Brain pericyte (primary cell): ENCODE results near the gene ECM1.

Experiments used
- DNase-seq: peaks from one replicate; pipeline ENCODE4 v3.0.0-alpha.2; 2012; ENCODE audit warnings: low read depth, low spot score

Gene ECM1

GRCh38 chr1:150507912-150508864 is at the start of gene ECM1:
TSS of gene ECM1 (plus strand) at chr1:150508109. CDS start at chr1:150508210, 101 bp downstream.
- DNase-seq: no peak

- DNase-seq: no peak
Measured at GRCh38 chr1:150464422-150464826, 43.5 kb upstream of the ECM1 start.

GRCh38 chr1:150466964-150467363 is 40.9 kb upstream of the ECM1 start:
- DNase-seq: no peak

- no peak for DNase-seq
Measured at GRCh38 chr1:150469291-150469690, 38.6 kb upstream of the ECM1 start.

GRCh38 chr1:150472601-150473200 is 35.2 kb upstream of the ECM1 start:
- no peak for DNase-seq

- DNase-seq: no peak
Measured at GRCh38 chr1:150473659-150474058, 34.2 kb upstream of the ECM1 start.

GRCh38 chr1:150474869-150475268 is 33.0 kb upstream of the ECM1 start:
- DNase-seq: no peak

GRCh38 chr1:150476754-150477153 is 31.2 kb upstream of the ECM1 start:
- no peak for DNase-seq

- no peak for DNase-seq
Measured at GRCh38 chr1:150477320-150477719, 30.6 kb upstream of the ECM1 start.

GRCh38 chr1:150477733-150478132 is 30.2 kb upstream of the ECM1 start:
- DNase-seq: no peak

- no peak for DNase-seq
Measured at GRCh38 chr1:150479370-150479769, 28.5 kb upstream of the ECM1 start.

- no peak for DNase-seq
Measured at GRCh38 chr1:150479927-150480352, 28.0 kb upstream of the ECM1 start.

- no peak for DNase-seq
Measured at GRCh38 chr1:150484431-150484830, 23.5 kb upstream of the ECM1 start.

- no peak for DNase-seq
Measured at GRCh38 chr1:150484861-150485260, 23.0 kb upstream of the ECM1 start.

- peak; percentile 90 for DNase-seq
Measured at GRCh38 chr1:150486966-150487762, 20.7 kb upstream of the ECM1 start, which contains the start of gene TARS2. TSS of gene TARS2 (plus strand) at chr1:150487419. CDS start at chr1:150487451, 32 bp downstream.

- no peak for DNase-seq
Measured at GRCh38 chr1:150487763-150488115, 20.2 kb upstream of the ECM1 start.

- no peak for DNase-seq
Measured at GRCh38 chr1:150493175-150493574, 14.7 kb upstream of the ECM1 start.

GRCh38 chr1:150498342-150498741 is 9.6 kb upstream of the ECM1 start:
- DNase-seq: no peak

GRCh38 chr1:150505431-150505830 is 2.5 kb upstream of the ECM1 start:
- no peak for DNase-seq

- DNase-seq: no peak
Measured at GRCh38 chr1:150508982-150509381, 1.1 kb downstream of the ECM1 start.

GRCh38 chr1:150511551-150511950 is 3.6 kb downstream of the ECM1 start:
- no peak for DNase-seq
